Measurements from ENCODE around the gene NDUFB4. TPM values are rescaled to one million over a fixed set of nuclear protein-coding genes. Genes with fewer than 3 reads are reported as not detected.

The NDUFB4 gene
- total and polyA plus RNA-seq, 4 donors = 28.4 to 269 (median 76.9) TPM

DNA sequence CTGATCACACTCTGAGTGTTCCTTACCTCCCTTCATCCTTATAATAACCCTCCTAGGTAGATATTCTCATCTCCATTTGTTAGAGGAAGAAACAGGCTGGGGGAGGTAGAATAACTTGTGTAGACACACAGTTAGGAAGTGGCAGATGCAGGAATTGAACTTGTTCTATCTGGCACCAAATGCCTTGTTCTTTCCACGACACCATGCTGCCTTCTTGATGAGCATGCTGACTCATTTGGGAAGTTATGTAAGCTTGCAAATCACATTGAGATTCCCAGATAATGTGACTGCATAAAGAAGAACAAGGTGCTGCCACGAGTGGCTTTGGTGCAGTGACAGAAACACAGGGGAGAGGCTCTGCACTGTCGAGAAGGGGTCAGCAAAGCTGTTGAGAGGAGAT, 27.5 kb upstream of the NDUFB4 start:
- Histone ChIP-seq H3K27me3 (ENCODE audit: control insufficient read depth in 4 of 4, insufficient read depth in 4 of 4, low read length in 3 of 4) (no peaks in the 10 kb centered on the region), H3K9ac (ENCODE audit: low read depth in 1 of 2, low read length in 2 of 2) (no peak overlapping the region), H3K36me3 (ENCODE audit: control insufficient read depth in 4 of 4, insufficient read depth in 3 of 4, low read depth in 1 of 4, low read length in 3 of 4) (no peaks in the 10 kb centered on the region), H3K27ac (ENCODE audit: low read depth in 1 of 2, low read length in 2 of 2) (no peak overlapping the region), H3K4me3 (ENCODE audit: low read depth in 1 of 3, low read length in 3 of 3) (no peak overlapping the region), H3K9me3 (ENCODE audit: control insufficient read depth in 4 of 4, low read length in 3 of 4) (no peaks in the 10 kb centered on the region), H3K4me1 (ENCODE audit: control insufficient read depth in 4 of 4, insufficient read depth in 4 of 4, low read length in 3 of 4) (peaks cover 0 to 10% (median 1%) of the 10 kb centered on the region in 4 donors)
- TF ChIP-seq, protein P1, sequence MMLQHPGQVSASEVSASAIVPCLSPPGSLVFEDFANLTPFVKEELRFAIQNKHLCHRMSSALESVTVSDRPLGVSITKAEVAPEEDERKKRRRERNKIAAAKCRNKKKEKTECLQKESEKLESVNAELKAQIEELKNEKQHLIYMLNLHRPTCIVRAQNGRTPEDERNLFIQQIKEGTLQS (IDR thresholded peaks at IDR 0.05) = no peak
- no peak for TF ChIP-seq YY1 (IDR thresholded peaks at IDR 0.05)
- 76% methylated on average over 3 of the region's 3 CpGs for WGBS
- DNase-seq (ENCODE audit: low spot score) = no peak

DNA sequence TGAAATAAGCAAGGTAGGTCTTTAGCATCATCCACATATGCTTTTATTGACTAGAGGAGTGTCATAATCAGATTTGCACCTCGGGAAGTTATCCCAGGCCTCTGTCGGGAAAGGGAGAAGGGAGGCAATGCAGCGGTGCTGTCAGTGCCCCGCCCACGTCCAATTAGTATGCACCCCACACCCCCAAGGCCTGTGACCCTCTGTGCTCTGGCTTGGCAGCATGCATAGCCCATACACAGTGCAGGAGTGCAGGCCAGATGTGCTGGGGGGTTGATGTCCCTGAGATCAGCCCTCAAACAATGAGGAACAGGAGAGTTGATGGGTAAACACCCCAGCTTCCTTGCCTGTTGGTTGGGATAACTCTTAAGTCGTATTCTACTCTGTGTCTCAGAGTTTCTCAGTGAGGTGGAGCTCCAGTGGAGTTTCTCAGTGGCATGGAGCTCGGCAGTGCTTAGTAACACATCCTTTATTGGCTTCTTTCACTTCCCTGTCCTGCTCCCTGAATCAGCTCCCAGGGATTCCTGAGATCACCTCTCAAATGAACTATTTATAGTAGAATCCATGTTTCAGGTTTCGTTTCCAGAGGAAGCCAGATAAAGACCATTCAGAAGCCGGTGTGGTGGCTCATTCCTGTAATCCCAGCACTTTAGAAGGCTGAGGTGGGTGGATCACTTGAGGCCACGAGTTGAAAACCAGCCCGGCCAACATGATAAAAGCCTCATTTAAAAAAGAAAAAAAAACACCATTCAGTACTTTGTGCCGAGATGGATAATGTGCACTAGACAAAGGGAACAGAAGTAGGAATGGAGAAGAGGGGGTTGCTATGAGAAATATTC, 26.7 kb upstream of the NDUFB4 start:
- no peaks in the 10 kb centered on the region for H3K9me3 ChIP-seq (ENCODE audit: control insufficient read depth in 4 of 4, low read length in 3 of 4)
- no peak for DNase-seq (ENCODE audit: low spot score)
- no peak overlapping the region for H3K27ac ChIP-seq (ENCODE audit: low read depth in 1 of 2, low read length in 2 of 2)
- no peak overlapping the region for H3K9ac ChIP-seq (ENCODE audit: low read depth in 1 of 2, low read length in 2 of 2)
- no peaks in the 10 kb centered on the region for H3K36me3 ChIP-seq (ENCODE audit: control insufficient read depth in 4 of 4, insufficient read depth in 3 of 4, low read depth in 1 of 4, low read length in 3 of 4)
- no peaks in the 10 kb centered on the region for H3K27me3 ChIP-seq (ENCODE audit: control insufficient read depth in 4 of 4, insufficient read depth in 4 of 4, low read length in 3 of 4)
- H3K4me3 ChIP-seq (ENCODE audit: low read depth in 1 of 3, low read length in 3 of 3) = no peak overlapping the region
- 79% methylated on average over 12 of the region's 12 CpGs for WGBS
- H3K4me1 ChIP-seq (ENCODE audit: control insufficient read depth in 4 of 4, insufficient read depth in 4 of 4, low read length in 3 of 4) = peaks cover 0 to 10% (median 1%) of the 10 kb centered on the region in 4 donors
- no peak for TF ChIP-seq FOXA2 (IDR thresholded peaks at IDR 0.05)
- TF ChIP-seq FOXA1 (IDR thresholded peaks at IDR 0.05) = no peak
- no peak for TF ChIP-seq YY1 (IDR thresholded peaks at IDR 0.05)
- TF ChIP-seq, protein P1 (IDR thresholded peaks at IDR 0.05) = no peak
- no peak for TF ChIP-seq RAD21 (IDR thresholded peaks at IDR 0.05)
- TF ChIP-seq HNF4A (conservative IDR thresholded peaks at IDR 0.05) = no peak
- no peak for TF ChIP-seq NR2F2 (IDR thresholded peaks at IDR 0.05)
- TF ChIP-seq, protein P2, sequence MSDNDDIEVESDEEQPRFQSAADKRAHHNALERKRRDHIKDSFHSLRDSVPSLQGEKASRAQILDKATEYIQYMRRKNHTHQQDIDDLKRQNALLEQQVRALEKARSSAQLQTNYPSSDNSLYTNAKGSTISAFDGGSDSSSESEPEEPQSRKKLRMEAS (IDR thresholded peaks at IDR 0.05) = no peak
- TF ChIP-seq TAF1 (conservative IDR thresholded peaks at IDR 0.05) = no peak
- TF ChIP-seq, protein P3, sequence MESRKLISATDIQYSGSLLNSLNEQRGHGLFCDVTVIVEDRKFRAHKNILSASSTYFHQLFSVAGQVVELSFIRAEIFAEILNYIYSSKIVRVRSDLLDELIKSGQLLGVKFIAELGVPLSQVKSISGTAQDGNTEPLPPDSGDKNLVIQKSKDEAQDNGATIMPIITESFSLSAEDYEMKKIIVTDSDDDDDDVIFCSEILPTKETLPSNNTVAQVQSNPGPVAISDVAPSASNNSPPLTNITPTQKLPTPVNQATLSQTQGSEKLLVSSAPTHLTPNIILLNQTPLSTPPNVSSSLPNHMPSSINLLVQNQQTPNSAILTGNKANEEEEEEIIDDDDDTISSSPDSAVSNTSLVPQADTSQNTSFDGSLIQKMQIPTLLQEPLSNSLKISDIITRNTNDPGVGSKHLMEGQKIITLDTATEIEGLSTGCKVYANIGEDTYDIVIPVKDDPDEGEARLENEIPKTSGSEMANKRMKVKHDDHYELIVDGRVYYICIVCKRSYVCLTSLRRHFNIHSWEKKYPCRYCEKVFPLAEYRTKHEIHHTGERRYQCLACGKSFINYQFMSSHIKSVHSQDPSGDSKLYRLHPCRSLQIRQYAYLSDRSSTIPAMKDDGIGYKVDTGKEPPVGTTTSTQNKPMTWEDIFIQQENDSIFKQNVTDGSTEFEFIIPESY (IDR thresholded peaks at IDR 0.05) = no peak
- TF ChIP-seq GABPA (IDR thresholded peaks at IDR 0.05 in 1 of 2, conservative IDR thresholded peaks at IDR 0.05 in 1 of 2) = no peak
- TF ChIP-seq, protein P4, sequence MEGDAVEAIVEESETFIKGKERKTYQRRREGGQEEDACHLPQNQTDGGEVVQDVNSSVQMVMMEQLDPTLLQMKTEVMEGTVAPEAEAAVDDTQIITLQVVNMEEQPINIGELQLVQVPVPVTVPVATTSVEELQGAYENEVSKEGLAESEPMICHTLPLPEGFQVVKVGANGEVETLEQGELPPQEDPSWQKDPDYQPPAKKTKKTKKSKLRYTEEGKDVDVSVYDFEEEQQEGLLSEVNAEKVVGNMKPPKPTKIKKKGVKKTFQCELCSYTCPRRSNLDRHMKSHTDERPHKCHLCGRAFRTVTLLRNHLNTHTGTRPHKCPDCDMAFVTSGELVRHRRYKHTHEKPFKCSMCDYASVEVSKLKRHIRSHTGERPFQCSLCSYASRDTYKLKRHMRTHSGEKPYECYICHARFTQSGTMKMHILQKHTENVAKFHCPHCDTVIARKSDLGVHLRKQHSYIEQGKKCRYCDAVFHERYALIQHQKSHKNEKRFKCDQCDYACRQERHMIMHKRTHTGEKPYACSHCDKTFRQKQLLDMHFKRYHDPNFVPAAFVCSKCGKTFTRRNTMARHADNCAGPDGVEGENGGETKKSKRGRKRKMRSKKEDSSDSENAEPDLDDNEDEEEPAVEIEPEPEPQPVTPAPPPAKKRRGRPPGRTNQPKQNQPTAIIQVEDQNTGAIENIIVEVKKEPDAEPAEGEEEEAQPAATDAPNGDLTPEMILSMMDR (IDR thresholded peaks at IDR 0.05; ENCODE audit: low read depth, low read length, missing input control) = no peak
- TF ChIP-seq EGR1 (IDR thresholded peaks at IDR 0.05; ENCODE audit: low read depth in 2 of 2) = no peak
- no peak for TF ChIP-seq JUND (IDR thresholded peaks at IDR 0.05)
- TF ChIP-seq RXRA (IDR thresholded peaks at IDR 0.05) = no peak
- TF ChIP-seq HNF4G (IDR thresholded peaks at IDR 0.05) = no peak

All from liver (tissue), 9 donors.